ENCODE data around the gene CASQ2.

Gene CASQ2

GRCh38 chr1:115726570-115726969 is 41.9 kb downstream of the CASQ2 start:
- DNase-seq: no peak

- DNase-seq: no peak
These were observed 42.4 kb downstream of the CASQ2 start for GRCh38 chr1:115726161-115726560.

- DNase-seq: no peak
These were observed 42.9 kb downstream of the CASQ2 start for GRCh38 chr1:115725600-115725999.

- no peak for DNase-seq
These were observed 44.8 kb downstream of the CASQ2 start for GRCh38 chr1:115723756-115724155.

- no peak for DNase-seq
These were observed 46.3 kb downstream of the CASQ2 start for GRCh38 chr1:115722221-115722620.

- DNase-seq: no peak
These were observed 49.2 kb downstream of the CASQ2 start for GRCh38 chr1:115719285-115719684.

GRCh38 chr1:115718011-115718754 is 50.3 kb downstream of the CASQ2 start:
- no peak for DNase-seq

- DNase-seq: peak; percentile 59
These were observed 51.0 kb downstream of the CASQ2 start for GRCh38 chr1:115717541-115717940.

GRCh38 chr1:115714572-115715141 is 53.9 kb downstream of the CASQ2 start:
- DNase-seq: no peak

- DNase-seq: no peak
These were observed 54.6 kb downstream of the CASQ2 start for GRCh38 chr1:115713906-115714305.

GRCh38 chr1:115712911-115713609 is 55.5 kb downstream of the CASQ2 start:
- DNase-seq: no peak

- DNase-seq: peak; percentile 58
These were observed 57.5 kb downstream of the CASQ2 start for GRCh38 chr1:115710859-115711624.

GRCh38 chr1:115706587-115707425 is 61.7 kb downstream of the CASQ2 start:
- DNase-seq: peak; percentile 83

- DNase-seq: no peak
These were observed 62.6 kb downstream of the CASQ2 start for GRCh38 chr1:115705963-115706362.

GRCh38 chr1:115705085-115705951 is 63.2 kb downstream of the CASQ2 start:
- DNase-seq: no peak

GRCh38 chr1:115702959-115703358 is 65.6 kb downstream of the CASQ2 start:
- no peak for DNase-seq

- no peak for DNase-seq
These were observed 67.4 kb downstream of the CASQ2 start for GRCh38 chr1:115701090-115701489.

GRCh38 chr1:115697619-115698018 is 70.9 kb downstream of the CASQ2 start:
- no peak for DNase-seq

- DNase-seq: no peak
These were observed 73.7 kb downstream of the CASQ2 start for GRCh38 chr1:115694805-115695204.

GRCh38 chr1:115692224-115692623 is 76.3 kb downstream of the CASQ2 start:
- DNase-seq: no peak

GRCh38 chr1:115690972-115691371 is 77.5 kb downstream of the CASQ2 start:
- no peak for DNase-seq

Data from hematopoietic multipotent progenitor cell treated with erythropoietin and hydrocortisone succinate and interleukin-3 and kit ligand, for 4 days (in vitro differentiated cells).